Hematopoietic multipotent progenitor cell treated with erythropoietin and hydrocortisone succinate and interleukin-3 and kit ligand, for 6 days (in vitro differentiated cells): ENCODE measurements around the gene KIAA1671.
"Not testable (repeated sequence)": the region's sequence is repeated elsewhere in the genome, so short reads cannot be mapped to it uniquely, and the experiment has no call there.

Source experiments
- DNase-seq: peaks from one replicate; pipeline ENCODE4 v3.0.0-alpha.2; 2015

KIAA1671 gene

DNA sequence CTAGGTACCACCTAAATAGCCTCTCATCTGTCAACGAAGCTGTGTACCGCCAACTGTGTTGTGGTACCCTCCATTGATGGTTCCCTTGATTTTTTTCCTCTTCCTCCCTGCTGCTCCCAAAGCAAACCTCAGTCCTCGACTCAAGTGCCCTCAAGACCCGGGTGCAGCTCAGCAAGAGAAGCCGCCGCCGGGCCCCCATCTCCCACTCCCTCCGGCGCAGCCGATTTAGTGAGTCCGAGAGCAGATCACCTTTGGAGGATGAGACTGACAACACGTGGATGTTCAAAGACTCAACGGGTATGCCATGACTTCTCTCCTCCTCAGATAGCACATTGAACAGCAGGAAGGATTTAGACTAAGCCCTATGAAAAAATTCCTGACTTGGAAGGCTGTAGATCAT is 224.7 kb downstream of the KIAA1671 start:
- no peak for DNase-seq

DNA sequence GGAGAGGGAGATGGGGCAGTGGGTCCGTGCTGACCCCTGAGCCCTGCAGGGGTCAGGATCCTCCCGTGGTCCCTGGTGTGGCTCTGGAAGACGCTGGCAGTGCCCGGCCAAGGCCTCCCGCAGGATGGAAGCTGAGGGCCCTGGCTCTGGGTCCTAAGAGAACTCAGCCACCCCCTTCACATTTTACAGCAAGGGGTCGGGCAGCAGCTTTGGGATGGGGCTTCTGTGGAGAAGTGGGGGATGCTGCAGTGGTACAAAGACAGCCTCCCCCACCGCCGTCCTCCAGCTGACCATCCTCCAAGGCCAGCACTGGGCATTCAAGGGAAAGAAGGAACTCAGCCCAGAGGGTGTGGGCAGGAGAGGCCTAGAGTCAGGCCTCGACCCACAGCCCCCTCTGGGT is 225.4 kb downstream of the KIAA1671 start:
- DNase-seq, result no peak

GRCh38 chr22:25178348-25178747 is 225.8 kb downstream of the KIAA1671 start:
- not testable (repeated sequence) for DNase-seq

GRCh38 chr22:25178869-25179631 is 226.5 kb downstream of the KIAA1671 start:
- DNase-seq, result not testable (repeated sequence)

DNA sequence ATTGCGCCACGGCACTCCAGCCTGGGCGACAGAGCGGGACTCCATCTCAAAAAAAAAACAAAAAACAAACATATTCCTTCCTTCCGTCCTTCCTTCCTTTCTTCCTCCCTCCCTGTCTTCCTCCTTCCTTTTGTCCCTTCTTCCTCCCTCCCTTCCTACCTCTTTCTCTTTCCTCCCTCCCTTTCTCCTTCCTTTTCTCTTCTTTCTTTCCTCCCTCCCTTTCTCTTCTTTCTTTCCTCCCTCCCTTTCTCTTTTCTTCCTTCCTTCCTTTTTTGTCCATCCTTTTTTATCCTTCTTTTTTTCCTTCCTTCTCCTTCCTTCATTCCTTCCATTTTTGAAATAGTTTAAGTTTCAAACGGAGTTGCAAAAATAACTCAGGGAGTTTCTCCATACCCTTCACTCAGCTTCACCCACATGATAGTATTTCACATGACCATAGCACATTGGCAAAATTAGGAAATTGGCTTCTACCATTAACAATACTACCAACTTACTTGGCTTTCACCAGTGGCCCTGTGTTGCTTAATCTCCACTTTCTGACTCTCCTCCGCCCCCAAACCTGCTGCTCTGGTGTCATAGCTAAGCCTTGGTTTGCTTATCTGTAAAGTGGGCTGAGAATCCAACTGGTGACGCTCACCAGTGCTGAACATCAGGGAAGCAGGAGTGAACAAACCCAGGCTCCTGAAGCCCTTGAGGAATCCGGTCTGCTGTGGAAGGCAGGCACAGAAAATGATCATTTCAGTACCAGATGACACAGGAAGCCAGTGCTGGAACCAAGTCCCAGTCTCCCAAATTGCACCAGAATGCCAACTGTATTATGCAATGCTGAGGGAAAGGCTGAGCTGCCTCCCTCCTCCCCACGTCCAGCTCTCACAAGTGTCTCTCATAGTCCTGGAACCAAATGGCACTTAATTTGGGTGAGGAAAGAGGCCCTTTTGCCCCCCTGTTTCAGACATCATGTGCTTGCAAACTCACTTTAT is 229.9 kb downstream of the KIAA1671 start:
- DNase-seq, result no peak

GRCh38 chr22:25183949-25184619 is 231.6 kb downstream of the KIAA1671 start:
- DNase-seq, result no peak

- no peak for DNase-seq
Measured at GRCh38 chr22:25186140-25186539, 233.6 kb downstream of the KIAA1671 start.

GRCh38 chr22:25187469-25187868 is 235.0 kb downstream of the KIAA1671 start:
- DNase-seq, result no peak

DNA sequence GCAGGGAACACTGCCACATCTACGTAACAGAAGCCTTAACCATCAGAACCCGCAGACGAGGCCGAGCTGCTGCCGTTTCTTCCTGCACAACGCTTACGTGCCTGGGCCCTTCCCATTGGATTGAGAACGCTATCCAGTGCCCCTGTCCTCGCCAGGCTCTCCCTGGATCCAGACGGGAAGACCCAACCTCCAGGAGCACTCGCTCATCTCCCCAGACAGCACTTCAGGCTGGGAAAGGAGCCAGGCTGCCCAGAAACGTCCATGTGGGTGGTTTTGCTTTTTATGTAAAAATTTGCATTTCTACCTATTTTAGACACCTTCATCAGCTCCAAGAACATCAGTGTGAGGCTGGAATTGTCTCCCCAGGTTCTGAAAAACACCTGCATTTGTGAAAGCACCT is 239.9 kb downstream of the KIAA1671 start:
- DNase-seq, result no peak

- no peak for DNase-seq
Measured at GRCh38 chr22:25193130-25193529, 240.6 kb downstream of the KIAA1671 start.

- DNase-seq, result peak; percentile 32
Measured at GRCh38 chr22:25193548-25193947, 241.0 kb downstream of the KIAA1671 start.

DNA sequence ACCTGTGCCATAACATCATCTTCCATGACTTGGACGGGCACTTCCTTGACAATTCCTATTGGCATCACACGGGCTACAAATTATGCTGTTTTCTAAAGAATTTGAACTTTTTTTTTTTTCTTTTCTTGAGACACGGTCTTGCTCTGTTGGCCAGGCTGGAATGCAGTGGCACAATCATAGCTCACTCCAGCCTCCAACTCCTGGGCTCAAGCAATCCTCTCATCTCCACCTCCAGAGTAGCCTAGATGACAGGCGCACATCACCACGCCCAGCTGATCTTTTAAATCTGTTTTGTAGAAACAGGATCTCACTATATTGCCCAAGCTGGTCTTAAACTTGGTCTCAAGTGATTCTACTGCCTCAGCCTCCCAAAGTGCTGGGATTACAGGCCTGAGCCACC is 243.8 kb downstream of the KIAA1671 start:
- DNase-seq, result no peak

GRCh38 chr22:25197340-25197739 is 244.8 kb downstream of the KIAA1671 start:
- DNase-seq, result no peak

DNA sequence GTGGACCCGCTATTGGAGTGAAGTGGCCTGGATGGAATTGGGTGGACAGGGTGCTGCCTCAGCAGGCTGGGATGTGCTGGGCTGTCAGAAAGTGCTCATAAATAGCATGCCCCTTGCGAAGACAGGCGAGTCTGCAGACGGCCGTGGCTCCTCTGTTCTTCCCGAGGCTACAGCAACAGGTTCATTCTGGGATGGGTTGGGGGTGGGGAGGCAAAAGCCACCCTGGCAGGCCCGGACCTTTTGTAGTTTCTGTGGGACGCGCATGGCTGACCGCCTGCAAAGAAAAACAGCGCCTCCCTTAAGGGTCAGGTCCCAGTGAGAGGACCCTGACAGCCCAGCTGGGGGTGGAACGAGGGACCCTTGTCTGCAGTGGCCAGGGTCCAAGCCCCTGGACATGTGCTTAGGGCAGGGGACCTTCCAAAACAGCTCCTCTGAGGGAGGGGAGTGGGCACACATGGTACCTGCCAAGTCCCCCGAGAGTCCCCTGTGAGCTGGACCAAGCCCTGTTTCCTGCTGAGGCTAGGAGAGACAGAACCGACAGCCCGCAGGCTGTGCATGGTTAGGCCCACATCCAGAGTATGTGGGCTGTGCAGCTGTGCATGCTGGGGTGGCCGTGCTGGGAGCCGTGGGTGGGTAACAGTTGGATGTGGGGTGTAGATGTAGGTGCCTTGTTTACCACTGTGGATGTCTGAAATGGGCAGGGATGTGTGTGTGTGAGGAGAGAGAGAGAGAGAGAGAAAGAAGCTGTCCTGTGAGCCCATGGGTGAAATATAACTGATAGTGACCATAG is 247.4 kb downstream of the KIAA1671 start, which contains the start of gene CRYBB3:
CRYBB3 (plus strand) TSS at position 128 of the 790 bp plus-strand sequence. CDS start 1,539 bp downstream, outside the sequence.
- DNase-seq, result no peak

DNA sequence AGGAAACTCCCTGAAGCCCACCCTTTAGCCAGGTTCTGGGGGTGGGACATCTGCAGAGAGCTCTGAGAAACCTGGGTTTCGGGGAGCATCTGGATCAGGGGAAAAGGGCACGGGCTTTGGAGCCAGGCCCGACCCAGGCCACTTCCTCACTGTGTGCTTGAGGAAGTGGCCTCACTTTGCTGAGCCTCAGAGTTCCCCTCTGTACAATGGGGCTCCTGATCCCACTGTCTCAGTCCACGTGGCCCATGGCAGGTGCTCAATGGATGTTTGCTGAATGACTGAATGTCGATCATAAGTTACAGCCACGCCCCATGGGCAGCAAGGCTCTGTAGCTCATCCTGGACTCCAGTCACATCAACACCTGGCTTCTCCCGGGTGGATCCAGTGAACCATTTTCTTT is 248.5 kb downstream of the KIAA1671 start:
- no peak for DNase-seq

GRCh38 chr22:25201557-25202273 is 249.2 kb downstream of the KIAA1671 start:
- no peak for DNase-seq

DNA sequence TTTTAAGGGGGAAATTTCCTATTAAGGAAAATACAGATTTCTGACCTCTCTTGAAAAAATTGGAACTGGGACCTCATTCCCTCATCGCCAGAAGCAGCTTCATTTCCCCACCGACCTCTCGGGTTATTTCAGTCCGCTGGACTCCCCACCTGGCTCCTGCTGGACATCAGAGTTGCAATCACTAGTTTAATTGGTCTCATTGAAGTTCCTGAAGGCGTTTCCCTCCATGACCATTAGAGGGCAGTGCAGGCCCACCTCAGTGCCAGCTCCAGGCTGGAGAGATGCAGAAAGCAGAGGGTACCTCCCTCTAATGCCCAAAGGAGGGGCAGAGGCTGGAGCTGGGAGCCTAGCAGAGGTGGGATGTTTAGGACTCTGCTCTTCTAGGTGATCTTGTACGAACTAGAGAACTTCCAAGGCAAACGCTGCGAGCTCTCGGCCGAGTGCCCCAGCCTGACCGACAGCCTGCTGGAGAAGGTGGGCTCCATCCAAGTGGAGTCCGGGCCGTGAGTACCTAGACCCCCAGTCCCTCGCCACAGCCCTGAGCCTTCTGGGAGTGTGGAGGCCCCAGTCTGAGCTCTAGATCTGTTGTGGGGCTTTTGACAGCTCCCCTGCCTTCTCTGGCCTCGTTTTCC is 249.9 kb downstream of the KIAA1671 start:
- peak; percentile 78 for DNase-seq

- no peak for DNase-seq
Measured at GRCh38 chr22:25203082-25203481, 250.6 kb downstream of the KIAA1671 start.

- DNase-seq, result not testable (repeated sequence)
Measured at GRCh38 chr22:25204547-25204946, 252.0 kb downstream of the KIAA1671 start.

GRCh38 chr22:25205847-25206246 is 253.3 kb downstream of the KIAA1671 start:
- DNase-seq, result no peak

GRCh38 chr22:25206998-25207397 is 254.5 kb downstream of the KIAA1671 start:
- DNase-seq, result no peak
